GM19238 (cell line): ENCODE data around the gene MRNIP.
"Not testable (repeated sequence)": the region's sequence is repeated elsewhere in the genome, so short reads cannot be mapped to it uniquely, and the experiment has no call there.

Experiments
- DNase-seq: peaks from one replicate; pipeline ENCODE4 v3.0.0; 2011; ENCODE audit warnings: low spot score; ENCODE audit not compliant: insufficient read length

MRNIP gene

GRCh38 chr5:179872055-179872827 is 13.6 kb upstream of the MRNIP start:
- no peak for DNase-seq

GRCh38 chr5:179871533-179871932 is 12.9 kb upstream of the MRNIP start:
- not testable (repeated sequence) for DNase-seq

DNA sequence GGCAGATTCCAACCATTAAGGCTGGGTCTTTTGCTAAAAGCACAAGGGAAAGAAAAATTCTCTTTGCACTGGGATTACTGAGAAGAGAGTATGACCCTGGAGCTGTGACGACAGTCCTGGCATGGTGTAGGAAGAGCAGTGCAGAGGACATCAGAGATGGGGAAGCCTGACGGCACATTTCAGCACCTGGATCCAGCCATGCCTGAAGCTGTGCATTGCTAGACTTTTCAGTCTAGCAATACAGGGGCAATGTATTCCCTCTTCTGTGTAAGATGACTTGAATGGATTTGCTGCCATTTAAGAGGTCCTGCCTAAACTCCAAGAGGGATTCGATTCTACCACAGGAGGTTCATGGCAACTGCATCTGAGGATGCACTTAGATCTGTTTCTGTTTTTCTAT is 12.3 kb upstream of the MRNIP start:
- no peak for DNase-seq

GRCh38 chr5:179870403-179870903 is 11.8 kb upstream of the MRNIP start:
- no peak for DNase-seq

- no peak for DNase-seq
Observed at GRCh38 chr5:179869641-179870402, 11.2 kb upstream of the MRNIP start.

- DNase-seq, result no peak
Observed at GRCh38 chr5:179869101-179869500, 10.5 kb upstream of the MRNIP start.

GRCh38 chr5:179868541-179868940 is 9.9 kb upstream of the MRNIP start:
- no peak for DNase-seq

- DNase-seq, result no peak
Observed at GRCh38 chr5:179867476-179867875, 8.9 kb upstream of the MRNIP start.

DNA sequence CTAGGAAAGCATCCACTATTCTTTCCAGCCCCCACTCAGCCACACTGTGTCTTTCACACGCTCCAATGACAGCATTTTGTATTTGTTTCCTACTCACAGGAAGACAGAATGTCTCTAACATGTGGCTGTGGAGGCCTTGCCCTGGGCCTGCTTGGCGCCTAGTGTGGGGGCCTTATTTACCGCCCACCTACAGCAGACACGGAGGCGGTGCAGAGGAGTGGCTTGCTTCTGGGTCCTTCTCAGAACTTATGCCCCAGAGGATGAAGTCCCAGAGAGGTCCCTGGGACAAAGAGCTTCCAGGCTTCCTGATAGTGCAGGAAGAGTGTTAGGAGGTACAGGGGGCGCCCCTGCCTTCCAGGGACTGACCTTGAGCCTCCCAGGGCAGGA is 8.5 kb upstream of the MRNIP start:
- DNase-seq, result no peak

DNA sequence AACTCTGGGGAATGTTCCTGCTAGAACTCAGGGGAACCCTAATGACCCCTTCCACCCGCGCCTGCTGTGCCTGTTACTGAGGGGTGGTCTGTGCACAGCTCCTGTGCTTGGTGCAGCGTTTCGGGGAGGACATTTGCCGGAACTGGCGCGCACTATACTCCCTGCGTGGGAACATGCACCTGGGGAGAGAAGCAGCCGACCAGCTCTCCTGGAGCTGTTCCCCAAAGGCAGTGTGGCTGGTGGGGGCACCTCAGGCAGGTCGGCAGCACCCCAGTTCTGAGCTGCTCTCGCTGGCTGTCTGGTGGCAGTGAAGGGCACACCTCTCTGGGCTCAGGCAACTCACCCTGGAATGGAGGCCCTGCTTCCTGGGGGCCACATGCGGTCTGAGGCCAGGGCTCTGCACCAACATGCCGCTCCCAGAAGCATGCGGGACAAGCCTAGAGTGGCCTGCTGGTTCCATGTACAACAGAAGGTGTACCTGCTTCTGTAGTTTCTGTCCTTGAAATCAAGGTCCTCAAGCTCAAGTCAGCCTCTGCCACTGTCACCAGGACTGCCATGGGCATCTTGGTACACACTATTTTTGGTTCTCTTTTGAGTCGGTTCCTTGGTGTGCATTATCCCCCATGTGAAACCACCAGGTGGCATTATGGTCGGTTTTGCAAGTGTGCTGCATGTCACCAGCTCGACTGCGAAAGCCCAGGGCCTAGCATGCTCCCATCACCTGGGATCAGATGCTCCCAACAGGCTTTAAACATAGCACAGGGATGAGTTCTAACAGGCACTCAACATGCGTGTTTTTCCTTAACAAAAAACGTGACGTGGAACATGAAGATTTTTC is 7.8 kb upstream of the MRNIP start:
- no peak for DNase-seq

- DNase-seq, result no peak
Observed at GRCh38 chr5:179865491-179866240, 7.0 kb upstream of the MRNIP start.

GRCh38 chr5:179864686-179865085 is 6.1 kb upstream of the MRNIP start:
- no peak for DNase-seq

DNA sequence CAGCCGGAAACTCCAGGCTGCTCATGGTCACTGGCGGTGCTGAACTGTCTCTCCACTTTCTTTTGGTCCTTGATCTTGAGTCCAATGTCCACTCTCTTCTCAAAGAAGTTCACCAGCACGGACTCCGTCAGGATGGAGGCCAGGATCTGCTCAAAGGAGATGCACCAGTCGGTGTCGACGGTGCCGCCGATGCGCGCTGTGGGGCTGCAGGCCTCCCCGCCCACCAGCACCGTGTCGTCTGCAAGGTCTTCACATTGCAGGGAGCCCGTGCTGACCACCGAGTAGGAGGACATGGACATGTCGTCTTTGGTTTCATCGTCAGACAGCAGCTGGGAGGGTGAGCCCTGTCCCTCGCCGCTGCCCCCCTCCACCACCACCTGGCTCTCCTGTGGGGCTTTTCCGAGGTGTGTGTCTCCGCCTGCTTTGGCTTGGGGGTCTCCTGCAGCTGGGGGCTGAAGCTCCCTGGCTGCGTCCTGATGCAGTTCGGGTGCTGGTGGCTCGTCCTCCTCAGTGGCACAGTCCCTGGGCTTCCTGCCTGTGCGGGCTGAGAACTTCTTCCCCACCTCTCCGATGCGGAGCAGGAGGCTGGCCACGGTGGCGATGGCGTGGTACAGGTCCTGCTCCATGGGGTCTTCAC is 5.0 kb upstream of the MRNIP start:
- DNase-seq, result no peak

DNA sequence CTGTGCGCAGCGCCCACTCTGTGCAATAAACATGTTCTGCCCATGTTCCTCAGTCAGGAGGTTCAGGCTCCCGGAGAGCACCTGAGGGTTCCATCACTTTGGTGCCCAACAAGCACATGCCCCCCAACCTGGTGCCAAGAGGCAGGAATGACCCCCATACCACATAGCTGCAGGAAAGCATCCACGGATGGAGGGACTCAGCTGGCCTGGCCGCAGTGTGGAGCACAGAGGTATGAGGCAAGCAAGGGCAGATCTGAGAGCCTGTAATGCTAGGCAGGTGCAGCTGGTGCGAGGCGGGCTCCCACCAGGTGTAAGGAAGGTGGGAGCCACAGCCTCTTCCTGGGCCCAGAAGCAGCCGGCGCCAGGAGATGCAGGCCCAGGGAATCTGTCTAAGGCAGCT is 4.3 kb upstream of the MRNIP start:
- no peak for DNase-seq

DNA sequence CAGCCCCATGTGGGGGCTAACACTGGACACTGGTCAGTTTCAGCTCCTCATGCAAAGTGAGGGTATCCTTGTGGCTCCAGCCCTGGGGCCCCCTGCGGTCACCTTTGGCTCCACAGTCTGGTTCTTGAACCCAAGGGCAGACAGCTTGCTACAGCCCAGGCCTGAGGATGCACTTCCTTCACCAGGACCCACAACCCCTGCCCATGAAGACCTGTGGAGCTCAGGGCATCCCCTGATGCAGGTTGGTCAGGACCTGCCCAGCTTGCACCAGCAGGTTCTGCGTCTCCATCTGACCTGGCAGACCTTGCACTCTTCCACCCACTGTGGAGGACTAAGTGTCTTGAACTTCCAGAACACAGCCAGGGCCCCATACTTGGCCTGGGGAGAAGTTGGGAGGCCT is 3.7 kb upstream of the MRNIP start:
- DNase-seq, result no peak

DNA sequence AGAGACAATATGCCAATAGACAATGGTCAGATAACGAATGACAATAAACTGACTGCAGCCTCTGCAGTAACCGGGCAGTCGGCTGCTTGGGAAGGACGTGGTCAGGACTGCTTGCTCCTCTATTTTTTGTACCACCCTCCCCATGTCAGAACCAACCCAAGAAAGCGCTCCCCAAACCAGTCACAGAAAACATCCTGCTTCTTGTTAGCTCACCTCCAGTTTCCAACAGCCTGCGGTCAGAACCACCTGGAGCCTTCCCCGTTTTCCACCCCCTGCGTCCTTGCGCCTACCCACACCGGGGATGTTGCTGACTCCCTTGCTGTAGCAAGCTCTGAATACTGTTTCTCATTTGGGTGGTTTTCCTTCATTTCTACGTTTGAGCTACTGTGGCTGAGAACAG is 1.7 kb upstream of the MRNIP start:
- no peak for DNase-seq

DNA sequence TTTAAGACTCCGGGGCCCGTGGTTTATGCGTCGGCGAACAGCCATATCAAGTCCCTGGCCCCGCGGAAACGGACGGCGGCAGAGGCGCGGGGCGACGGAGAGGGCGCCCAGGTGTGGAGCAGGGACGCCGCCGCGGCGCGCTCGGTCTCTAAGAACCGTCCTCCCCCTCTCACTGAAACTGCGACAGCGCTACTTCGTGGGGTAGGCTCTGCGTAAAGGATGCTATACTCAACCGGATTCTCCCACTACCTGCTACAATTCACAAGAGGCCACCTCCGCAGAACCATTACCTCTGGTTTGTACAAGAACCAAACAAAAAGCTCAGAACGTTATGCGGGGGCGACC is 404 bp downstream of the MRNIP start:
- no peak for DNase-seq

GRCh38 chr5:179854356-179854755 is 4.3 kb downstream of the MRNIP start:
- DNase-seq, result no peak

DNA sequence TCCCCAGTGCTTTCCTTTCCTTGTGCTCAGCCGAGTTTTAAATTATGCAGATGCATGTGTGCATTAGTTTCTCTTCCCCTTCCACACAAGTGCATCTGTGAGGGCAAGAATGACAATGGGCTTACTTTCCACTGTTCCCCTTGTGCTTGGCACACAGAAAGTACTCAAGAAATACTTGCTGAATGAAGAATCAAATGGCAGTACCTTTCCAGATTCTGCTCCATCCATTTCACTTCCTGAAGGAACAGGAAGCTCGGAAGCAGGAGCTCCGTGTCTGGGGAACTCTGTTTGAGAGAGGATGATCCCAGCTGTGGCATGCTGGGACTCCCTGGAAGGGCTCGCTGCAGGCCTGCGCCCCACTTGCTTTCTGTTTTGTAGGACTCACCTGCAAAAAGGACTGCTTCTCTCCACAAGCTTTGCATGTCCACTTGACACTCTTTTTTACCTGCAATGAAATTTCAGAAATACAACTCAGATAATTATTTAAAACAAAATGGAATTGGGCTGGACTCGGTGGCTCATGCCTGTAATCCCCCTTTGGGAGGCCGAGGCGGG is 5.5 kb downstream of the MRNIP start:
- no peak for DNase-seq

GRCh38 chr5:179841621-179842020 is 17.0 kb downstream of the MRNIP start:
- no peak for DNase-seq
